Measurements from ENCODE around the gene DUSP9.

DNA sequence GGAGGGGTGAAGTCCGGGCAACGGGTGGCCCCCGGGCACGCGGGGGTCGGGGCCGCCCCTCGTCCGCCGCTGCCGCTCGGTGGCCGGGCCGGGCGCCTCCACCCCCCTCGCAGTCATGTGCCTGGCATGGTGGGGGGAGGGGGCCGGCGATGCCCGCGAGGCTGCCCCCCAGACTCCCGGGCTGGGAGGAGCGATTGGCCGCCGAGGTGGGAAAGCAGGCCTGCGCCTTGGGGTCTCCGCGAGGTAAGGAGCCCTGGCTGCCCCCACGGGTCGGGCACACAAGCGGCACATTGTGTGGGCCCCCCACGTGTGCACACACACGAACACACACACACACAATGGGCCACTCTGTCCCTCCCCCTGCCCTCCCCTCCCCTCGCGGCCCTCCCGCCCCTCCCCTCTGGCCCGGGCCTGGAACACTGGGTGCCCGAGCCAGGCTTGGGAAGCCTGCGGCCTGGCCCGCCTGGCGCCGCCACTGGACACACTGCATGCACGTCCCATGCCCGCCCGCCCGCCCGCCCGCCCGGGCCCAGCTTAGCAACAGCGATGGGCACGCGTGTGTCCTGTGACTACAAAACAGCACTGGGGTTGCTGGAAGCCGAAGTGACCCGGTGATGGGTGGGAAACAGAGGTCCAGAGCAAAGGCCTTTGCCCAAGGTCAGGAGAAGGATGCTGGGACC, 42.0 kb downstream of the DUSP9 start:
- no peak for TF ChIP-seq POLR2A (IDR thresholded peaks at IDR 0.05)
- TF ChIP-seq, protein P1, sequence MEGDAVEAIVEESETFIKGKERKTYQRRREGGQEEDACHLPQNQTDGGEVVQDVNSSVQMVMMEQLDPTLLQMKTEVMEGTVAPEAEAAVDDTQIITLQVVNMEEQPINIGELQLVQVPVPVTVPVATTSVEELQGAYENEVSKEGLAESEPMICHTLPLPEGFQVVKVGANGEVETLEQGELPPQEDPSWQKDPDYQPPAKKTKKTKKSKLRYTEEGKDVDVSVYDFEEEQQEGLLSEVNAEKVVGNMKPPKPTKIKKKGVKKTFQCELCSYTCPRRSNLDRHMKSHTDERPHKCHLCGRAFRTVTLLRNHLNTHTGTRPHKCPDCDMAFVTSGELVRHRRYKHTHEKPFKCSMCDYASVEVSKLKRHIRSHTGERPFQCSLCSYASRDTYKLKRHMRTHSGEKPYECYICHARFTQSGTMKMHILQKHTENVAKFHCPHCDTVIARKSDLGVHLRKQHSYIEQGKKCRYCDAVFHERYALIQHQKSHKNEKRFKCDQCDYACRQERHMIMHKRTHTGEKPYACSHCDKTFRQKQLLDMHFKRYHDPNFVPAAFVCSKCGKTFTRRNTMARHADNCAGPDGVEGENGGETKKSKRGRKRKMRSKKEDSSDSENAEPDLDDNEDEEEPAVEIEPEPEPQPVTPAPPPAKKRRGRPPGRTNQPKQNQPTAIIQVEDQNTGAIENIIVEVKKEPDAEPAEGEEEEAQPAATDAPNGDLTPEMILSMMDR (IDR thresholded peaks at IDR 0.05), result no peak

Data from testis (tissue), 2 donors.